Activated CD8-positive, alpha-beta memory T cell treated with anti-CD3 and anti-CD28 coated beads, Interleukin-2, amount 10 ng/mL, durations not matched to agents 7 days and 5 days (primary cell): Measurements from ENCODE around the gene MBD5. TPM values are rescaled to one million over a fixed set of nuclear protein-coding genes. Genes with fewer than 3 reads are reported as not detected.

Source experiments
- ATAC-seq: fragments of 150-1000 bp; cut with Tn5 transposase; one replicate; pipeline ENCODE4 v1.10.0; 2021; ENCODE audit warnings: moderate library complexity
- CTCF ChIA-PET: fragments of 350-600 bp; sonication (Branson Sonifier 250); formaldehyde crosslinking; loops from one replicate; lab custom pipeline; 2021; ENCODE audit warnings: antibody characterized with exemption; lab: Charles Lee
- DNase-seq: peaks from one replicate; pipeline ENCODE4 v3.0.0-alpha.2; 2020
- H3K27ac Mint-ChIP-seq: one replicate; pipeline ENCODE4 v1.8.0; 2021; ENCODE audit warnings: mild to moderate bottlenecking, mixed read lengths
- H3K27me3 Mint-ChIP-seq: one replicate; pipeline ENCODE4 v1.8.0; 2021; ENCODE audit warnings: mixed read lengths
- H3K36me3 Mint-ChIP-seq: one replicate; pipeline ENCODE4 v1.8.0; 2021; ENCODE audit warnings: mild to moderate bottlenecking, mixed read lengths
- H3K4me1 Mint-ChIP-seq: one replicate; pipeline ENCODE4 v1.8.0; 2021; ENCODE audit warnings: mixed read lengths
- H3K4me3 Mint-ChIP-seq: one replicate; pipeline ENCODE4 v1.8.0; 2021; ENCODE audit warnings: mild to moderate bottlenecking, moderate library complexity, mixed read lengths
- H3K9me3 Mint-ChIP-seq: one replicate; pipeline ENCODE4 v1.8.0; 2022; ENCODE audit warnings: low read depth, mixed read lengths
- total RNA-seq, 2 experiments: library from RNA; stranded (reverse); gene quantifications; one replicate each; pipeline ENCODE4 v1.2.3, GENCODE V29; 2021

Gene MBD5
- total RNA-seq, 2 experiments from 2014 or later = 24.6 to 44.8 TPM

- Mint-ChIP-seq H3K4me3 (no peak overlapping the region), H3K9me3 (no peaks in the 10 kb centered on the region), H3K27me3 (no peaks in the 10 kb centered on the region), H3K4me1 (no peaks in the 10 kb centered on the region), H3K27ac (no peak overlapping the region), H3K36me3 (no peaks in the 10 kb centered on the region)
- DNase-seq = no peak
- no peak for ATAC-seq
- CTCF ChIA-PET = interaction anchor here (1.7 kb wide), 1 partner anchor 8 kb away, joined by 8 read pairs; no protein-coding TSS in a partner anchor
Measured at GRCh38 chr2:148501545-148501944, 480.7 kb downstream of the MBD5 start.

GRCh38 chr2:148503516-148503915 is 482.6 kb downstream of the MBD5 start:
- Mint-ChIP-seq H3K27ac (no peak overlapping the region), H3K4me1 (no peaks in the 10 kb centered on the region), H3K36me3 (no peaks in the 10 kb centered on the region), H3K4me3 (no peak overlapping the region), H3K9me3 (no peaks in the 10 kb centered on the region), H3K27me3 (no peaks in the 10 kb centered on the region)
- CTCF ChIA-PET = no interaction called here
- no peak for ATAC-seq
- DNase-seq = no peak

- H3K4me3 Mint-ChIP-seq = no peak overlapping the region
- no peaks in the 10 kb centered on the region for H3K27me3 Mint-ChIP-seq
- peaks cover 2% of the 10 kb centered on the region for H3K36me3 Mint-ChIP-seq
- peaks cover 23% of the 10 kb centered on the region for H3K4me1 Mint-ChIP-seq
- H3K27ac Mint-ChIP-seq = no peak overlapping the region
- no peak for DNase-seq
- CTCF ChIA-PET = interaction anchor here (1.4 to 3.2 kb wide), 3 partner anchors 518 to 573 kb away, joined by 3 to 43 read pairs (median 7); no protein-coding TSS in a partner anchor
- ATAC-seq = no peak
- no peaks in the 10 kb centered on the region for H3K9me3 Mint-ChIP-seq
Measured at GRCh38 chr2:148507970-148508369, 487.1 kb downstream of the MBD5 start.

DNA sequence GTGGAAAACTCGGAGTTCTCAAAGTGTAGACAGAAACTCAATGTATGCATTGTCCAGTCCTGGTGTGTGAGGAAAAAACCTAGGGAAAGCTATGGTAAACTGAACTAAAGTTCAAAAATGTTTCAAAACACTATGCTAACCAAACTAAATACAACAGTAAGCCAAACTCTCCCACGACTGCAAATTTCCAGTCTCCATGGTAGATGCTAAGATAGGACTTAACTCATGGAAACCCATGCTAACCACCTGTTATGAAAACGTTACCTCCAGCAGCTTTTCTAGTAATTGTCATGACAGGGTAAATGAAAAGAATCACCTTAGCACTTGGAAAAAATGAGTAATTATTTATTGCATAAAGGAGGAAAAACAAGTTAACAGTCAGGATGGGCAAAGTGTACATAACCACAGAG is 488.0 kb downstream of the MBD5 start:
- H3K9me3 Mint-ChIP-seq = no peaks in the 10 kb centered on the region
- H3K4me1 Mint-ChIP-seq = peaks cover 23% of the 10 kb centered on the region
- no peak for DNase-seq
- peak overlapping the region; percentile 20 for H3K27ac Mint-ChIP-seq
- peaks cover 2% of the 10 kb centered on the region for H3K36me3 Mint-ChIP-seq
- peak overlapping the region; percentile 56 for H3K4me3 Mint-ChIP-seq
- CTCF ChIA-PET = interaction anchor here (0.8 to 3.2 kb wide), 36 partner anchors 8 to 596 kb away, joined by 3 to 43 read pairs (median 4); no protein-coding TSS in a partner anchor
- ATAC-seq = peak; percentile 6
- no peaks in the 10 kb centered on the region for H3K27me3 Mint-ChIP-seq

GRCh38 chr2:148509288-148509902 is 488.5 kb downstream of the MBD5 start:
- H3K27me3 Mint-ChIP-seq = no peaks in the 10 kb centered on the region
- H3K36me3 Mint-ChIP-seq = peaks cover 2% of the 10 kb centered on the region
- ATAC-seq (peak; percentile 100), DNase-seq (peak; percentile 93)
- H3K9me3 Mint-ChIP-seq = no peaks in the 10 kb centered on the region
- CTCF ChIA-PET = interaction anchor here (0.8 to 3.2 kb wide), 36 partner anchors 8 to 597 kb away, joined by 3 to 43 read pairs (median 4); no protein-coding TSS in a partner anchor
- peak overlapping the region; percentile 56 for H3K4me3 Mint-ChIP-seq
- H3K27ac Mint-ChIP-seq = peak overlapping the region; percentile 20
- peaks cover 23% of the 10 kb centered on the region for H3K4me1 Mint-ChIP-seq

DNA sequence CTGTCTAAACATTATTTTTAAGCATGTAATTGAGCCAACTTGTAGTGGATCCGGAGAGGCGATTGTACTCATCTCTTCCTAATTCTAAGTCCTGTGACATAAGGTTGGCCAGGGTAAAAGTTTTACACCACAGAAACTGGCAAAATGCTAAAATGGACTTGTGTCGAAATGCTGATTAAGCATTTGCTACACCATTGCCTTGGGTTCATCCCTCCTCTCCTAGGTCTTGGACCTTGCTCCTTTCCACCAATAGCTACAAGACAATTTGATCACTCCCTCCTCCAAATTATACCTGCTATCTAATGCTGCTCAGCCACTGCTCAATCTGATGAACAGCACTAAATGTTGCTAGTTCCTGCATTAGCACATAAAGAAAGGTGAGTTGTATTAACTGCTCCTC is 491.0 kb downstream of the MBD5 start:
- Mint-ChIP-seq H3K36me3 (peaks cover 2% of the 10 kb centered on the region), H3K9me3 (no peaks in the 10 kb centered on the region), H3K4me1 (peaks cover 30% of the 10 kb centered on the region), H3K4me3 (no peak overlapping the region), H3K27me3 (no peaks in the 10 kb centered on the region), H3K27ac (no peak overlapping the region)
- CTCF ChIA-PET = interaction anchor here (1.5 kb wide), 1 partner anchor 522 kb away, joined by 6 read pairs; no protein-coding TSS in a partner anchor
- no peak for ATAC-seq
- no peak for DNase-seq

- no peak overlapping the region for H3K4me3 Mint-ChIP-seq
Measured at GRCh38 chr2:148512501-148512900, 491.6 kb downstream of the MBD5 start.

GRCh38 chr2:148513427-148513826 is 492.5 kb downstream of the MBD5 start:
- no peak for DNase-seq
- Mint-ChIP-seq H3K36me3 (peaks cover 2% of the 10 kb centered on the region), H3K4me3 (no peak overlapping the region), H3K27ac (no peak overlapping the region), H3K4me1 (peaks cover 30% of the 10 kb centered on the region), H3K9me3 (no peaks in the 10 kb centered on the region), H3K27me3 (no peaks in the 10 kb centered on the region)
- ATAC-seq = no peak
- CTCF ChIA-PET = interaction anchor here (1.5 kb wide), 1 partner anchor 524 kb away, joined by 6 read pairs; no protein-coding TSS in a partner anchor

More at GRCh38 chr2:148512501-148512900, 491.6 kb downstream of the MBD5 start:
- CTCF ChIA-PET = interaction anchor here (1.5 kb wide), 1 partner anchor 523 kb away, joined by 6 read pairs; no protein-coding TSS in a partner anchor
- H3K36me3 Mint-ChIP-seq = peaks cover 2% of the 10 kb centered on the region
- DNase-seq (no peak), ATAC-seq (no peak)
- H3K27me3 Mint-ChIP-seq = no peaks in the 10 kb centered on the region
- H3K9me3 Mint-ChIP-seq = no peaks in the 10 kb centered on the region
- no peak overlapping the region for H3K27ac Mint-ChIP-seq
- H3K4me1 Mint-ChIP-seq = peaks cover 30% of the 10 kb centered on the region

- H3K36me3 Mint-ChIP-seq = peaks cover 2% of the 10 kb centered on the region
- no peak for ATAC-seq
- no peak overlapping the region for H3K4me3 Mint-ChIP-seq
- H3K9me3 Mint-ChIP-seq = no peaks in the 10 kb centered on the region
- no peak for DNase-seq
- peaks cover 17% of the 10 kb centered on the region for H3K4me1 Mint-ChIP-seq
- no peak overlapping the region for H3K27ac Mint-ChIP-seq
- H3K27me3 Mint-ChIP-seq = no peaks in the 10 kb centered on the region
- CTCF ChIA-PET = no interaction called here
Measured at GRCh38 chr2:148515120-148515519, 494.2 kb downstream of the MBD5 start.

DNA sequence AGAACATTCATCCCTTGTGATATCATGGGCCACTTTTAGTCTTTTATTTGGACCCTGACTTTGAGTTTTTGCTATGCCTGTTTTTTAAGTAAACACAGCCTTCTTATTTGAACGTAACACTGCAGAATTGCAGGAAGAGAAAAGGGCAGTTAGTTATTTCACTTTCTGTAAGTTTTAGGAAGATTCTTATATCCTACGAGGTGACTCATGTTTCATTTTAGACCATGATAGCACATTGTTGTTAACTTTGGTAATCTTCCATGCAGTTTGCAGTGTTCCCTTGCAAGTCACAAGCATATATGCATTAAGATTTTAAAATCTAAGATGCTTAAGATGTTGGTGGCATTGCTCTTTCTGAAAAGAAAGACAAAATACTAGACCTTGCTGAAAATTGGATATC is 495.1 kb downstream of the MBD5 start:
- ATAC-seq (no peak), DNase-seq (no peak)
- H3K27me3 Mint-ChIP-seq = no peaks in the 10 kb centered on the region
- peaks cover 17% of the 10 kb centered on the region for H3K4me1 Mint-ChIP-seq
- H3K27ac Mint-ChIP-seq = no peak overlapping the region
- no peak overlapping the region for H3K4me3 Mint-ChIP-seq
- CTCF ChIA-PET = no interaction called here
- no peaks in the 10 kb centered on the region for H3K36me3 Mint-ChIP-seq
- no peaks in the 10 kb centered on the region for H3K9me3 Mint-ChIP-seq

DNA sequence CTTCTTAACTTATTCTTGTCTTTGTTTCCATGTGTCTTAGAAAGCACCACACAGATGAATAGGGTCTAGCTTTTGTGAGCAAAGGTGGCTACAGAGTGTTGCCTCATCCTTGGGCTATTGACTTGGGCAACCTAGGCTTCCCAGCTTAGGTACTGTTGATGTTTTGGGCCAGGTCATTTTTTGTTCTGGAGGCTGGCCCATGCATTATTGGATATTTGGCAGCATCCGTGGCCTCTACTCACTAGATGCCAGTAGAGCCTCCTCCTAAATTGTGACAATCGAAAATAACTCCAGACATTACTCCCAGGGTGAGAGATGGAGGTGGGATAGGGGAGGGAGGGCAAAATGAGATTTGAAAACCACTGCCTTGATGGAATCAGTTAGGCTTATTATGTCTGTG is 496.4 kb downstream of the MBD5 start:
- Mint-ChIP-seq H3K36me3 (no peaks in the 10 kb centered on the region), H3K9me3 (no peaks in the 10 kb centered on the region), H3K4me1 (peaks cover 13% of the 10 kb centered on the region), H3K4me3 (no peak overlapping the region), H3K27me3 (no peaks in the 10 kb centered on the region), H3K27ac (no peak overlapping the region)
- DNase-seq = no peak
- CTCF ChIA-PET = interaction anchor here (0.9 to 1.1 kb wide), 2 partner anchors 8 to 21 kb away, joined by 3 read pairs; no protein-coding TSS in a partner anchor
- ATAC-seq = no peak

DNA sequence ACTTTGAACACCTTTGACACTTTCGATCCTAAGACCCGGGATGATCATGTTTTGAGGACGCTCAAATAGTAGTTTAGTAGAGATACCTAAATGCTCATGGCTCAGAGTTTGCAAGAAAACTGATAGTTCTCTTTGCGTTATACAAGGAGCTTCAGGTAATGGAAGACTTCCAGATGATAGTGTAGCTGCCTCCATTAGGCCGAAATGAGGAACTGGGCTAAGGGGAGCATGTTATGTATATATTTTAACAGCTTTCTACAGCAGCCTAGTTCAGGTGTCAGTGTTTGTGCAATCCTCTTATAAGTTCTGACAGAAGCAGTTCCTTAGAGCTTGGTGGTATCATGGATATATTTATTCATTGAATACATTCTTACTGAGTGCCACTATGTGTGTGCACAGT is 496.9 kb downstream of the MBD5 start:
- no peak overlapping the region for H3K27ac Mint-ChIP-seq
- DNase-seq (no peak), ATAC-seq (no peak)
- H3K27me3 Mint-ChIP-seq = no peaks in the 10 kb centered on the region
- H3K4me3 Mint-ChIP-seq = no peak overlapping the region
- peaks cover 7% of the 10 kb centered on the region for H3K4me1 Mint-ChIP-seq
- CTCF ChIA-PET = interaction anchor here (0.9 to 1.1 kb wide), 2 partner anchors 9 to 20 kb away, joined by 3 read pairs; no protein-coding TSS in a partner anchor
- H3K36me3 Mint-ChIP-seq = no peaks in the 10 kb centered on the region
- H3K9me3 Mint-ChIP-seq = no peaks in the 10 kb centered on the region

GRCh38 chr2:148519013-148519412 is 498.1 kb downstream of the MBD5 start:
- Mint-ChIP-seq H3K27ac (no peak overlapping the region), H3K36me3 (no peaks in the 10 kb centered on the region), H3K4me3 (no peak overlapping the region), H3K27me3 (no peaks in the 10 kb centered on the region), H3K9me3 (no peaks in the 10 kb centered on the region), H3K4me1 (peaks cover 13% of the 10 kb centered on the region)
- CTCF ChIA-PET = no interaction called here
- no peak for ATAC-seq
- no peak for DNase-seq

DNA sequence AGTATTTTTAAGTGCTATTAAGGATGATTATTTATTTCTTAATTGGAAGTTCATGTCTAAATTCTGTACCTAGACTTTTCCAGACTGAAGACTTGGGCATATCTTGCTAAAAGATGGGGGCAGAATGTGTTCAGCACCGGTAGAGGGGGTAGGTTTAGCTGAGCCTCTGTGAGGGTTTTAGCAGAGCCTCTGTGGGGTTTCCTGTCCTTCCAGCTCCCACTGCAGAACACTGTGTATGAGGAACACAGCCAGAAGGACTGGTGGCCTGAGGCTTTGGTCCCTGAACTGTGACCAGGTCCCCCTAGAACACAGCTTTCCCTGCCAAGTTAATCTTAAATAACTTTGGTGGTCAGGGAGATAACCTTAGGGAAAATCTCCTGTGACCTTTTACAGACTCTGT is 500.3 kb downstream of the MBD5 start:
- no peaks in the 10 kb centered on the region for H3K36me3 Mint-ChIP-seq
- H3K4me3 Mint-ChIP-seq = no peak overlapping the region
- ATAC-seq (no peak), DNase-seq (no peak)
- no peaks in the 10 kb centered on the region for H3K9me3 Mint-ChIP-seq
- no peaks in the 10 kb centered on the region for H3K27me3 Mint-ChIP-seq
- H3K4me1 Mint-ChIP-seq = peaks cover 19% of the 10 kb centered on the region
- CTCF ChIA-PET = interaction anchor here (0.7 to 2.7 kb wide), 2 partner anchors 12 to 18 kb away, joined by 3 to 11 read pairs; no protein-coding TSS in a partner anchor
- H3K27ac Mint-ChIP-seq = no peak overlapping the region
